Endometrial microvascular endothelial cells (primary cell): Measurements from ENCODE around the gene ZPLD1. TPM values are rescaled to one million over a fixed set of nuclear protein-coding genes. Genes with fewer than 3 reads are reported as not detected.

Source experiments
- in situ Hi-C: cut with HindIII; loops from 2 replicates; pipeline ENCODE4 v1.10.0; 2017; ENCODE audit warnings: low sequenced_read_pairs, low pct_unique_long_range_greater_than_20kb; ENCODE audit errors: inconsistent ontology term
- total RNA-seq: library from RNA; depleted of rRNA; stranded (reverse); fragments of >200 nt; gene quantifications from one replicate; pipeline ENCODE4 v1.2.3, GENCODE V29; 2015; ENCODE audit errors: inconsistent ontology term

Gene ZPLD1
- total RNA-seq, 1 donor from 2014 or later: not detected

DNA sequence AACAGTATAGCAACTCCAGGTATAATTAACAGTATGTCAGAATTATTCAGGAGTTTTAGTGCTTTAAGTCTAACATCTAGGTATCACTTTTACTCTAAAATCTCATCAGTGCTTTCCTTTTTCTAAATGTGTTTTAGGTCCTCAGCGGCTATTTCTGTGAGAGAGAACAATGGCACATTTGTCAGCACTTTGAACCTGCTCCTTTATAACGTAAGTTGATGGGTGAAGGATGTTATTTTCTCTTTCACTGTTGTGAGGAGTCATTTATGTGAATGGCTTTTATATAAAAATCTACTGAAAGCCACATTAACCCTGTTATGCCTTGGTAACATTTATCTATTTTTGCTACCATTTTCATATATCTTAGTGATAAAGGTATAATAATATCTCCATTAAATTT, 22.8 kb downstream of the ZPLD1 start:
- in situ Hi-C loops: no loop called here

DNA sequence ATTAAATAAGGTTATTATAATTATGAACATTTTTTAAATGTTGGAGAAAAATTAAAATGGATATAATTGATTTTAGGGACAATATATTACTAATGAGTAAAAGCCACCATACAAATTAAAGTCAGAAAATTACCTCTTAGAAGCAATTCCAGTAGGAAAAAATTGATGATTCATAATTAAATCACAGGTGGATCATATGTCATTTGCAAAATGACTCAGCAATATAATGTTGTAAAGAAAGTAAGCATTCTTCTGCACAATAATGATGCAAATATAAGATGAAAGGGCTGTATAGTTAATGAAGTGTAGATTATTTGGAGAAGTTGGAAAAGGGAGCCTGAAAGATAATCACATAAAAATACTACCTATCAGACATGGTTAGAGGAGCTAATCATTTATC, 25.8 kb downstream of the ZPLD1 start:
- in situ Hi-C loops: no loop called here

DNA sequence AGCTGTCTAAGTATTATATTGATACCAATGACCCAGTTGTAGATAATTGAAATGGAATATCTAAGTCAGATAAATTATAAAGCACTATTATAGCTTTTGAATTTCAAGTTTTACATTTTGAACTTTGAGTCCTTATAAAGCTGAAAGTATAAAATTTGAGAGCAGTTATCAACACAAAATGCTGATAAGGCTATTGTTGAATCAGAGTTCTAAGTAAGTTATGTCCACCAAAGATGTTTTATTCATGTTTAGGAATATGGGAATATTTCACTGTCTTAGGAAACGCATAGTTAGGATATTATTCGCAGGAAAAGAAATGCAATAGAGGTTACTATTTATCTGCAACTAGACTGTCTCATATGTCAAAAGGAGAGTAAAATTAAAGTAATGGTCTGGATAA, 29.4 kb downstream of the ZPLD1 start:
- in situ Hi-C loops: no loop called here

DNA sequence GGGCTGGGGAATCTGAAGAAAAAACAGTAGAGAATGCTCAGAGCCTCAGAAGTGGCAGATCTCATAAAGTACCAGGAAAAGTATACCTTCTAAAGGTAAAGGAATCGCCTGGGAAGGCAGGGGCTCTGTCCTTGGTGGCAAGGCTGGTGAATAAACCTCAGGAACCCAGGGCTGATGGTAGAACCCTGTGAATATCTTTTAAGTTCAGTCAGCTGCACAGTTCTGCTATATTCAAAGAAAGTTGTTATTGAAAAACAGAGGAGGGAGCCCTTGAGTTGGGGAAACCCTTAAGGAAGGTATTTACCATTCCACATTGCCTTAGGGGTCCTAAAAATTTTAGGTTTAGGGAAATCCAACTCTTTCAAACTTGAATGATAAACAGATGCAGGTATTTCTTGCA, 31.2 kb downstream of the ZPLD1 start:
- in situ Hi-C loops: no loop called here

DNA sequence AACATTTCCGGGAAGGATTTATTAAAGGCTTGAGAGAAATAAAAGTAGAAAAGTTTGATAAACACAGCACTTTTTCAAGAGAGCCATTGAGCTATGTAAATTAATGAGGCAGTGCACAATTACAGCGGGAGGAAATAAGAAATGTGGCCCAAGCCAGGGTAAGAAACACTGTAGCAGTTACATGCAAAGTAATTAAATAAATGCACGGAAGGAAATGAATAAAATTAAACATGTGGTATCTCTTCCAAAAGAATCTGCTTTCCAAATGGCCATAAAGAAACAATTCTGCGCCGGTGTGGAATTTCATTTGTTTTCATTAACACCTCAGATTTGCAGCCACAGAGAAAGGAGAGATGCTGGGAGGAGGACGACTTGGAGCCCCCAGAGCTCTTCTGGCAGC, 35.3 kb downstream of the ZPLD1 start:
- in situ Hi-C loops: no loop called here

DNA sequence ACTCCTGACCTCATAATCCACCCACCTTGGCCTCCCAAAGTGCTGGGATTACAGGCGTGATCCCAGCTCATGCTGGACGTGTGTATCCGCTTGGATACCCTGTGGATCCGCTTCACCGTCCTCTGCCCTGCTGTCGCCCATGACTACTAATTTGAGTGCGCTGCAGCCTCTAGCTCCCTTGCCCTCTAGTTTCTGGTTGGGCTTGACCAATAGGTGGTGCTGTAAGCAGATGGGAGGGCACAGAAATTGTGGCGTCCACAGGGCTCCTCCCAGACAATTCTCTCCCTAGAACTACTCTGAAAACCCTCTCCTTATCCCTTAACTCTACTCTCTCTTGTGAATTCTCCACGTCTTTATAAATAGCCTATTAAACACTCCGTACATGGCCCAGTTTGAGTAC, 36.2 kb downstream of the ZPLD1 start:
- in situ Hi-C loops: no loop called here

DNA sequence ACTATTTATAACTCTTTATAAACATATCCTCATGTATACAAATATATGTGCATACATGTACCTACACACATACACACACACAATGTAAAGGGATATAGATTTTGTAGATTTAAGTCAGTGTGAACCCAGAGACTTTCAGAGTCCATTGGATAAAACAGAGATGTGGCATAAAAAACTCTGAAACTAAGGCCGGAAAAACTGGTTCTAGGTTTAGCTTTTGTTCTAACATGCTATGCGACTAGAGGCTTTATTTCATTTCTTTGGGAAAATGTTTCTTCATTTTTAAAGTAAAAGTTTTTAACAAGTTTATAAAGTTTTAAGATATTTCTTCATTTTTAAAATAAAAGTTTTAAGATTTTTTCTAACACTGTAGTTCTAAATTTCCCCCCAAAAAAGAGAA, 36.7 kb downstream of the ZPLD1 start:
- in situ Hi-C loops: no loop called here

DNA sequence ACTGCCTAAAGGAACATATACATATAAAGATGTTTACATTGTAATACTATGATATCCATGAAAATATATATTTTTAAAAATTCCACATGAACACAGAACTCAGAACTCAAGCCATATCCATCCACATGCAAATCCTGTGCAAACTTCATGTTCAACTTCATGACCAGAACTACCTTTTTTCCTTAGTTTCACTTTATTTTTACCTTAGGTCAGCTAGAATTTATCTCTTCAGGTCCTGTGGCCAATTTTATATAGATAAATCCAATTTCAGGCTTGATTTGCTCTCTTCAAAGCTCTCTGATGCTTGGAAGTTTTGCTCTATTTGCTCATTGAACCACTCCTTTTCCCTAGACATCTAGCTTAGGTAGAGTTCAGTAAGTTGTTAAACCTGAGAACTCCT, 38.8 kb downstream of the ZPLD1 start:
- in situ Hi-C loops: no loop called here

DNA sequence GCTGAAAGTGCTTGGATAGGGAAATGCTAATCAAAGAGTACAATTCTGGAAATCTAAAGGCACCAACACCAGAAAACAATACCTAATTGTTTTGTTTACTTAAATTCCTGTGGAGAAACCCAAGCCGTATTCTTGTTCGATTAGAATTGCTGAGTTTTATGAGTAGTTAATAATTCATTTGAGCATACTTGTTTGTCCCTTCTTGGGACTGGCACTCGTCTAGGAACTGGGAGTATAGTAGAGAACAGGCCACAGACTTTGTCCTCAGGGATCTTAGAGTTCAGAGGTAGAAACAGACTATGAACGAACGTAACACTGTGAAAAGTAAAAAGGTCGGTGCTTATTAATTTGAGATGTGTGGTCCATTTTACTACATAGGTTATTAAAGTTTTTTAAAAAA, 39.4 kb downstream of the ZPLD1 start:
- in situ Hi-C loops: no loop called here

DNA sequence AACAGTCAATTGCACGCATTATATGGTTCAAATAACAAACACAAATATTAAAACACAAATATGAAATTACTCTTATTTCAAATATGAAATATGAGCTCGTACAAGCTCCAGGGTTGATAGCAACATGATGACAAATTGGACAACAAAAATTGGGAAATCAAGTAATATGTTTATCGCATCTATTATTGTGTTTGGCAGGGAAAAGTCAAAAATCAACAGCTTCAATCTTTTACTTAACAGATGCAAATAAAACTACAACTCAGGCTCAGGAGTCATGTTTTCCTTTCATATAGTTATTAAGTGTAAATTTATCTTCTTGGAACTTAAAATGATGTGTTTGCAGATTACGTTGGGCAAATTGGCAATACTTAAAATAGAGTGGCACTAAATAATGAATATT, 41.4 kb downstream of the ZPLD1 start:
- in situ Hi-C loops: no loop called here

DNA sequence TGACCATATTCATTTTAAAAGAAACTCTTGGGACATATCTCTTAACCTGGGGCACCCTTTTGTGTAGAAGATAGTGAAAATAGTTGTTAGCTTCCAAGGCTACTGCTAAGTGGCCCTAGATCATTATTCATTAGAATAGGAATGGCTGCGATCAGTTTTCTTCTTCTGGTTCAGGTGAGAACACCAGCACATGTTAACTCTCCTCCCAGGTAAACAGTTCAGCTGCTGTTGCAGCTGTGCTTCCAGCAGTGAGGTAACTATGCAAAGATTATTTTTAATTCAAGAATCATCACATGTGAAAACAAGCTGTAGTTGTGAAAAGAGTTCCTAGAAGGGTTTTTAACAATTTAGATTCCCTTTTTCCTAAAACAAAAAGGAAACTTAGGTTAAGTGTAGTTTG, 43.3 kb downstream of the ZPLD1 start:
- in situ Hi-C loops: no loop called here

DNA sequence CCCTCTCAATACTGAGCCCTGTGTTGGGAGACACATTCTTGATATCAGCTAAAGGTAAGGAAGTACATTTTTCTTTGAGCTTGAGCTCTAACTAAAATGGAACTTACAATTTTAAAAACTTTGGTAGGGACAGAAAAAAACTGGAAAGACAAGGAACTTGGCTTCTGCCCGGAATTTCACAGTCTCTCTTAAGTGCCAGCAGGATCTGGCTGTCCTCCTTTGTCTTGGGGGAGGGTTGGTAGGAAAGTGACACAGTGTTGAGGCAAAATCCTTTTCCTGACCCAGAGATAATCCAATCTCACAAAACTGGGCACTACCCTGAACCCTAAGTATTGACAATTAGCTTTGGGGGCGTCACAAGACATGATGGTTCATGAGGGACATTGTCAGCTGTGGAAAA, 45.3 kb downstream of the ZPLD1 start:
- in situ Hi-C loops: no loop called here

DNA sequence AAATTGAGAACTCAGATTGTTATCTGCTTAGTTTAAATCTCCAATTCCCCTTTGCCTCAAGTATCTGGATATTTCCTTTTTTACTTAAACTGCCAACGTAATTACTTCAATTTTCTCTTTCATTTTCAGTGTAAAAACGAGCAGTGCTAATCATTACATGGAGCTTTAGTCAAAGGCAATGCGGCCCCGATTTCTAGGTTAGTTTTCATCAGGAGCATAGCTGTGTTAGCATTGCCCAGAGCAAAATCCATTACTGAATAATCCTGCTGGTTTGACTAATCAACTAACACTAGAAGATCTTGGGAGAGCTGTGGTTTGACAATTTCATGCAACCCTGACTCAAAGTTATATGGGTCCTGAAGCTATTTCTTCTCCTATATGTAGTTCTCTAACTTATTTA, 46.2 kb downstream of the ZPLD1 start:
- in situ Hi-C loops: no loop called here

DNA sequence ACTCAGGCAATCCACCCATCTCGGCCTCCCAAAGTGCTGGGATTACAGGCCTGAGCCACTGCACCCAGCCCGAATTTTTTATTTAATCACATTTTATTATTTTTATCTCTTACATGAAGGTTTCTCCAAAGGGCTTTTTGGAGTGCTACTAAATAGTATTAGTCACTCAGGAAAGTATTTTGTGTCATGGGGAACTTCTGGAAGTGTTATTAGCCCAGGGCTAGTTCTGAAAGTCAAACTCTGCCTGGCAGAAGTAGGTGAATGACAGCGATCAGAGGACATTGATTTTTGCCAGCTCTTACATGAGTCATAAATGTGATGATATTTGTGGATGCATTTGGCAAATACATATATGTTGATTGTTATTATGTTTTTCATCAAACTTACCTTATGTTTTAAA, 48.7 kb downstream of the ZPLD1 start:
- in situ Hi-C loops: no loop called here

DNA sequence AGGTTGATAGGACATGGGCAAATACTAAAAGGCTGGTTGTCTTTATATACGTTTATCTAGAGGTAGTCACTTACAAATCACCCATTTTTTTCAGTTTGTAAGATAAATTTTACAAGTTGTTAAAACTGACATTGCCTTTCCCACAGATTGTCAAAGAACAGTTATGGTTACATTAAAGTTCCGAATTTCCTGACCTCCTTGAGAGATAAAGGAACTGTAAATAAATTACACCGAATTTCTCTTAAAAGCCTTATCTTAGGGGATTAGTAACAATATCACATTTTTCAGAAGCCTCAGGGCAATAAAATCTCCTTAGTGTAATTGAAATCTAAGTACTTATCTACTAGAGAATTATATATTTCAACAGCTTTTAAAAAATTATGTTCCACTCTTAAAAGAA, 49.5 kb downstream of the ZPLD1 start:
- in situ Hi-C loops: no loop called here

DNA sequence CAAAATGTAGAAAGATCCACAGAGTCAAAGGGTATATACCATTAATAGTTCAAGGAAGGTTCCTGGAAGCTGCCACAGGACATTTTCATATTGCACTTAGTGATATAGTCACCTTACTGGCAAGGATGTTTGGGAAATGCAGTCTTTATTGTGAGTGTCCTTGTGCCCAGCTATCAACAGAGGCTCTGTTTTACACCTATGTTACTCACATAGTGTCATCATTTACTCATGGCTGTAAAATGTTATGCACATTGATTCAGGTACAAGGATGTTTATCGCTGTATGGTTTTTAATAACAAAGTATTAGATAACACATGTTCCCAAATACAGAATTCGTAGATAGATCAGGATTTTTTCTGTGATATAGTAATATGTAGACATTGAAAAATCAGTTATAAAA, 50.9 kb downstream of the ZPLD1 start:
- in situ Hi-C loops: no loop called here

DNA sequence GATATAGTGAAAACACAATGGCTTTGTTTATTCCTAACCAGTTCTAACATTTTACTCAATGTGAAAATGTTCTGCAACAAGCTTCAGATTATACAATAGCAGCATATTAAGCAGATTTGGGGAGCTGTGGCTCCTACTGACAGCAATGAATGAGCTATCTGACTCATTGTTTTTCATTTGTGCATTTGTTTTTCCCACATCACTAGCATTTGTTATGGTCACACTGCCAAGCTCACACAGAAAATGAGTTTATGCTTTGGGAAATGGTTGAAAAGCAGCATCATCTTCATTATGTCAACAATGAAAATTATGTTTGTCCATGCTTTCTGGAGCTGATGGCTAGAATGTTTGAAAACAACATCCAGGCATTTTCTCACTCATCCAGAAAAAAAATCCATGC, 53.5 kb downstream of the ZPLD1 start:
- in situ Hi-C loops: no loop called here

DNA sequence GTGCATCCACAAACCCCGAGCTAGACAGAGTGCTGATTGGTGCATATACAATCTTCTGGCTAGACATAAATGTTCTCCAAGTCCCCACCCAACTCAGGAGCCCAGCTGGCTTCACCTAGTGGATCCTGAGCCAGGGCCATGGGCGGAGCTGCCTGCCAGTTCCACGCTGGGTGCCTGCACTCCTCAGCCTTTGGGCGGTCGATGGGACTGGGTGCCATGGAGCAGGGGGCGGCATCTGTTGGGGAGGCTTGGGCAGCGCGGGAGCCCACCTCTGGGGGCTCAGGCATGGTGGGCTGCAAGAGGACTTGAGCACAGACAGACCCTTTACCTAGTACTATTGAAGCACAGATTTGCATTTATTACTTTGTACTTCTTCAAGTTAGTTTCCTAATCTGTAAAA, 57.5 kb downstream of the ZPLD1 start:
- in situ Hi-C loops: no loop called here

DNA sequence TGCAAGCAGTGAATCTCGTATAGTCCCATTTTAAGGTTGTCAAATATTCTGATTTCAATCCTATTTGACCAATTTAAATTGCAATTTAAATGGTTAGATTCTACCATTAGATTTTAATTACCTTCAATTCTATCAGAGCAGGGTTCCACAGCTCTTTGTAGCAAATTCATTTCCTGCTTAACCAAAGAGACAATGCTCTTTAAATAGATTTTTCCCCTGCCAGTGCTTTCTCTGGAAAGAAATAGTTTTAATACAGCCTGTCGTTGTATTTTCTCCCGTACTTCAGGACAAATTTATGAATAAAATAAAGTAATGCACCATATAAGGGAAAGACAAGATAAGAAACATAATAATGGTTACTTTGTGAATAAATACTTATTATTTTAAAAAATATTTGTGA, 62.8 kb downstream of the ZPLD1 start:
- in situ Hi-C loops: no loop called here

DNA sequence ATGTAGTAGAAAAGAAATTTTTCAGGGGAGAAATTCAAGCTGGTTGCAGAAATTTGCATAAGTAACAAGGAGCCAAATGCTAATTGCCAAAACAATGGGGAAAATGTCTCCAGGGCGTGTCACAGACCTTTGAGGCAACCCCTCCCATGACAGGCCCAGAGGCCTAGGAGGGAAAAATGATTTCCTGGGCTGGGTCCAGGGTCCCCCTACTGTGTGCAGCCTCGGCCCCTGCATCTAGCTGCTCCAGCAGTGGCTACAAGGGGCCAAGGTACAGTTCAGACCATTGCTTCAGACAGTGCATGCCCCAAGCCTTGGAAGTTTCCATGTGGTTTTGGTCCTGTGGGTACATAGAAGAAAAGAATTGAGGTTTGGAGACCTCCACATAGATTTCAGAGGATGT, 70.7 kb downstream of the ZPLD1 start:
- in situ Hi-C loops: no loop called here

DNA sequence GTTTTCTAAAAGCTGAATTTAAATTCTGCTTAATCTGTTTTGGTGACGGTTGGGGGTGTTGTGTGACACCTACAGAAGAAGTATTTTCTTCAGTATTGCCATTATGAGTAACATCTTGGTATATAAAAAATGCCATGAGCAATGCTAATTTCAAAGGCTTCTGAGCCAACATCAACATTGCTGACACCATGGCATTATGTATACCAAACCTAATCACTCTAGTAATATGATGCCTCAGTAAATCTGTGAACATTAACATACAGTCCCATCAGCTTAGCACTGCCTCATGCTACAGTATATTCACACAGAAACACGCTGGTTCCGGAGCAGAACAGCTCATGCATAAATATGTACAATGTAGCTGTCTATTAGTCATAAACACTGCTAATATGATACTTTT, 75.8 kb downstream of the ZPLD1 start:
- in situ Hi-C loops: no loop called here

DNA sequence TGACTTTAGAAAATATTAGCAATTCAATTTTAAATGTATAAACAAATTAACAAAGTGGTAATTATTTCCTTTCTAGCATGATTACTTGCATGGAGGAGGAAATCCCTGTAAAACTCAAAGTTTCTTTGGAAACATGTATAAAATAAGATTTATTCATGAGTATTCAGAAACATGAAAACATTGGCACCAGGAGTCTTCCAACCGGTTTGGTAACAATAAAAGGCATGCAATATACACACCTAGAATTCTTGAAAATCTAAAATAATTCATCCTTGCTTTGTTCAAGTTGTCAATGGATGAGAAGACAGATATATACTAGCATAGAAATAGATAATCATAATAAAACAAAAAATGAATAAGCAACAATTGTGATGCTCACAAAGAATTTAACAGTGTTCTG, 76.4 kb downstream of the ZPLD1 start:
- in situ Hi-C loops: no loop called here
